Heart right ventricle (tissue), 16 donors: Measurements from ENCODE around the gene GANAB. TPM values are rescaled to one million over a fixed set of nuclear protein-coding genes. Genes with fewer than 3 reads are reported as not detected.

Source experiments
- ATAC-seq, 8 donors: fragments of 200-7000 bp; cut with Tn5 transposase; one replicate each; pipeline ENCODE4 v1.9.1; 2020; ENCODE audit warnings: mild to moderate bottlenecking in 8 of 8, moderate library complexity in 8 of 8, moderate number of reproducible peaks in 1 of 8
- DNase-seq, 2 donors: peaks; one replicate each; pipeline ENCODE4 v3.0.0-alpha.2; 2020
- H3K27ac ChIP-seq, 10 donors: fragments of 200-600 bp; sonication (generic) in 2 of 10; one replicate each; pipeline versions ENCODE4 v1.5.0 to v1.8.0; 2020 to 2022; ENCODE audit warnings: mild to moderate bottlenecking in 3 of 10
- H3K27me3 ChIP-seq, 7 donors: fragments of 200-600 bp; one replicate each; pipeline ENCODE4 v1.8.0; 2021 to 2022; ENCODE audit warnings: mild to moderate bottlenecking in 2 of 7
- H3K36me3 ChIP-seq, 9 donors: fragments of 200-600 bp; sonication (generic) in 1 of 9; one replicate each; pipeline versions ENCODE4 v1.5.0 to v1.8.0; 2020 to 2022; ENCODE audit warnings: mild to moderate bottlenecking in 2 of 9
- H3K4me1 ChIP-seq, 9 donors: fragments of 200-600 bp; sonication (generic) in 1 of 9; one replicate each; pipeline versions ENCODE4 v1.5.0 to v1.8.0; 2020 to 2022; ENCODE audit warnings: mild to moderate bottlenecking in 4 of 9
- H3K4me3 ChIP-seq, 10 donors: fragments of 200-600 bp; sonication (generic) in 2 of 10; one replicate each; pipeline versions ENCODE4 v1.5.0 to v1.8.0; 2020 to 2022; ENCODE audit warnings: mild to moderate bottlenecking in 7 of 10, moderate library complexity in 2 of 10
- H3K9me3 ChIP-seq, 11 donors: fragments of 200-600 bp in 10 of 11; sonication (generic) in 2 of 11; one replicate each; pipeline versions ENCODE4 v1.5.0 to v1.8.0; 2013 to 2022; ENCODE audit warnings: mild to moderate bottlenecking in 2 of 11, control low read depth in 1 of 11, moderate library complexity in 1 of 11
- WGBS, 2 donors: extraction: QIAGEN DNeasy Blood & Tissue Kit; methylation state at CpG; one replicate each; pipeline ENCODE4 v1.1.7; 2013; ENCODE audit warnings: inconsistent platforms in 1 of 2; 5-methylcytosine and 5-hydroxymethylcytosine counted together
- intact Hi-C, 10 donors: fragments of 100-400 bp; cut with DNase I; formaldehyde crosslinking; loops; one replicate each; pipeline versions ENCODE4 v1.11.1 to v1.14.2; 2022
- polyA plus RNA-seq, 2 donors: library from polyadenylated mRNA; stranded (reverse); fragments of 200-250 nt; gene quantifications; one replicate each; pipeline ENCODE4 v1.2.3, GENCODE V29; 2013
- total RNA-seq, 10 donors: library from RNA; stranded (reverse); fragmentation: NEBNext Ultra II Directional in 3 of 10; extraction: Animal tissue kit (Norgen Biotek cat#: 25700) in 3 of 10; gene quantifications; one replicate each; pipeline versions ENCODE4 v1.2.1 to v1.2.4, GENCODE V29; 2021 to 2023
- TF ChIP-seq, protein P1 (sequence below), 9 donors: fragments of 200-600 bp; sonication (generic) in 2 of 9; IDR thresholded peaks; one replicate each; pipeline versions ENCODE4 v1.5.0 to v1.8.0; 2021 to 2022; ENCODE audit warnings: antibody characterized with exemption in 9 of 9, mild to moderate bottlenecking in 5 of 9, moderate library complexity in 1 of 9
- donor health status: Arrhythmogenic right ventricular cardiomyopathy.
- donor health status: ischemic (EF 13 %, LVEDD 7.1; RV severe dilation, severe dysfunction).
- donor health status: healthy with polysubstance abuse.
- donor health status: DM: no; HTN: yes; CAD: no.
- donor health status: DM: no; HTN: no; CAD: no.
- donor health status: ischemic (EF 25% LVEDD 6.9; RV normal size, moderate dysfunction).
- donor health status: ischemic (EF 25% LVEDD 5.7; RV mildly dilated, moderate dysfunction).
- donor health status: healthy.
- donor health status: DM: yes; HTN: yes; CAD: no.
- donor health status: Ischemic cardiomyopathy.
- donor health status: ischemic (EF 35%, LVEDD 5.7; RV mildly dilated, moderate dysfunction).
- donor health status: nonischemic (EF 11% LVEDD 7.7; RV severe dilation, severe dysfunction).
- donor health status: DM: yes; HTN: yes; CAD: no.
- donor health status: PGD.
- donor health status: ischemic (EF 29% LVEDD 5.4; RV normal size, mild dysfunction).
- donor health status: nonischemic (EF 23%, LVEDD 6.1; RV moderate dilation, normal function).

The GANAB gene
- total and polyA plus RNA-seq, 12 donors, result 53.2 to 148 (median 92.3) TPM

- peak overlapping the region; percentile 91 to 98 (median 96) for H3K27ac ChIP-seq
- ATAC-seq, result peak in 7 of 8 donors; percentile 2 to 34 (median 9)
- peaks cover 0 to 62% (median 3%) of the 10 kb centered on the region in 9 donors for H3K36me3 ChIP-seq
- peaks cover 9 to 43% (median 27%) of the 10 kb centered on the region in 9 donors for H3K4me1 ChIP-seq
- H3K9me3 ChIP-seq, result no peaks in the 10 kb centered on the region
- intact Hi-C loops, result loop anchor here in 2 of 10 donors (1.0 to 5.0 kb wide), 2 partner anchors 11 to 40 kb away; partner anchors contain the start of genes INTS5 (in 1 of the 2) and MTA2 (in 1 of the 2)
- TF ChIP-seq, protein P1, sequence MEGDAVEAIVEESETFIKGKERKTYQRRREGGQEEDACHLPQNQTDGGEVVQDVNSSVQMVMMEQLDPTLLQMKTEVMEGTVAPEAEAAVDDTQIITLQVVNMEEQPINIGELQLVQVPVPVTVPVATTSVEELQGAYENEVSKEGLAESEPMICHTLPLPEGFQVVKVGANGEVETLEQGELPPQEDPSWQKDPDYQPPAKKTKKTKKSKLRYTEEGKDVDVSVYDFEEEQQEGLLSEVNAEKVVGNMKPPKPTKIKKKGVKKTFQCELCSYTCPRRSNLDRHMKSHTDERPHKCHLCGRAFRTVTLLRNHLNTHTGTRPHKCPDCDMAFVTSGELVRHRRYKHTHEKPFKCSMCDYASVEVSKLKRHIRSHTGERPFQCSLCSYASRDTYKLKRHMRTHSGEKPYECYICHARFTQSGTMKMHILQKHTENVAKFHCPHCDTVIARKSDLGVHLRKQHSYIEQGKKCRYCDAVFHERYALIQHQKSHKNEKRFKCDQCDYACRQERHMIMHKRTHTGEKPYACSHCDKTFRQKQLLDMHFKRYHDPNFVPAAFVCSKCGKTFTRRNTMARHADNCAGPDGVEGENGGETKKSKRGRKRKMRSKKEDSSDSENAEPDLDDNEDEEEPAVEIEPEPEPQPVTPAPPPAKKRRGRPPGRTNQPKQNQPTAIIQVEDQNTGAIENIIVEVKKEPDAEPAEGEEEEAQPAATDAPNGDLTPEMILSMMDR (IDR thresholded peaks at IDR 0.05), result no peak
- DNase-seq, result peak; percentile 49 to 59
- peak overlapping the region; percentile 65 to 93 (median 76) for H3K4me3 ChIP-seq
- H3K27me3 ChIP-seq, result no peaks in the 10 kb centered on the region
- 2% methylated on average over 34 of the region's 34 CpGs for WGBS, 2 donors
Measured at GRCh38 chr11:62611705-62612365, 34.6 kb downstream of the GANAB start.

- H3K4me3 ChIP-seq, result peak overlapping the region; percentile 65 to 93 (median 76)
- H3K36me3 ChIP-seq, result peaks cover 0 to 62% (median 4%) of the 10 kb centered on the region in 9 donors
- peaks cover 9 to 43% (median 27%) of the 10 kb centered on the region in 9 donors for H3K4me1 ChIP-seq
- TF ChIP-seq, protein P1 (IDR thresholded peaks at IDR 0.05), result no peak
- WGBS, 2 donors, result 70 to 77% methylated on average over 28 of the region's 28 CpGs
- ATAC-seq, result no peak
- H3K9me3 ChIP-seq, result no peaks in the 10 kb centered on the region
- intact Hi-C loops, result loop anchor here in 1 of 10 donors (5.0 kb wide), 1 partner anchor 41 kb away; the partner anchor contains the start of gene INTS5
- no peaks in the 10 kb centered on the region for H3K27me3 ChIP-seq
- H3K27ac ChIP-seq, result peak overlapping the region; percentile 91 to 98 (median 96)
- DNase-seq, result no peak
Measured at GRCh38 chr11:62610814-62611704, 35.4 kb downstream of the GANAB start.

GRCh38 chr11:62610403-62610802 is 36.0 kb downstream of the GANAB start:
- Histone ChIP-seq H3K4me1 (peaks cover 9 to 43% (median 27%) of the 10 kb centered on the region in 9 donors), H3K27ac (peak overlapping the region in 2 of 10 donors; percentile 2 to 97), H3K36me3 (peaks cover 0 to 62% (median 8%) of the 10 kb centered on the region in 9 donors), H3K9me3 (no peaks in the 10 kb centered on the region), H3K27me3 (no peaks in the 10 kb centered on the region), H3K4me3 (no peak overlapping the region)
- ATAC-seq (no peak), DNase-seq (no peak)
- WGBS, 2 donors, result 87 to 88% methylated on average over 6 of the region's 6 CpGs
- intact Hi-C loops, result loop anchor here in 1 of 10 donors (5.0 kb wide), 1 partner anchor 42 kb away; the partner anchor contains the start of gene INTS5
- TF ChIP-seq, protein P1 (IDR thresholded peaks at IDR 0.05), result no peak

DNA sequence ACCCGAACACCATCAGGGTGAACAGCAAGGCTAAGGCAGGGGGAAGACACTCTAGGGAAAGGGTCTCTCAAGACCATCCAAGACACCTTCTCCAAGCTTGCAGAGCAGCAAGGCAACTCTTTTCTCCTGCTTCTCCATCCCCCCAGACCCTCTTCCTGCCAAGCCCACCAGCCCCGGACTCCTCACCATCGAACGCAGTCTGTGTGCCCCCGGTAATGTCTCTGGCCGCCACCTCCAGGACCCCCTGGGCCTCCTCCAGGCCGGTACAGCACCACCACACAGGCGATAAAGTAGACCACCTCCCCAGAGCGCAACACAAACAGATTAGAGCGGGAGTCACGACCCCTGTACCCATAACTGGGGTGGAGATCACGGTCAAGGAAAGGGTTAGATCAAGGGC is 37.6 kb downstream of the GANAB start:
- 94 to 96% methylated on average over 12 of the region's 12 CpGs for WGBS, 2 donors
- peaks cover 0 to 70% (median 8%) of the 10 kb centered on the region in 9 donors for H3K36me3 ChIP-seq
- no peak overlapping the region for H3K4me3 ChIP-seq
- H3K27ac ChIP-seq, result no peak overlapping the region
- TF ChIP-seq, protein P1 (IDR thresholded peaks at IDR 0.05), result no peak
- H3K4me1 ChIP-seq, result peaks cover 9 to 43% (median 27%) of the 10 kb centered on the region in 9 donors
- no peaks in the 10 kb centered on the region for H3K27me3 ChIP-seq
- DNase-seq (no peak), ATAC-seq (no peak)
- intact Hi-C loops, result loop anchor here in 1 of 10 donors (10.0 kb wide), 1 partner anchor 226 kb away; the partner anchor contains the start of genes STX5, TEX54 and WDR74
- no peaks in the 10 kb centered on the region for H3K9me3 ChIP-seq
